GM11168 (cell line): ENCODE measurements around the gene ZC3H15.

Source experiments
- in situ Hi-C: fragments of 300-500 bp; cut with MboI; formaldehyde crosslinking; loops from one replicate; pipeline ENCODE4 v1.12.0; 2022; ENCODE audit warnings: low sequenced_read_pairs; ENCODE audit not compliant: unreplicated experiment

ZC3H15 gene

DNA sequence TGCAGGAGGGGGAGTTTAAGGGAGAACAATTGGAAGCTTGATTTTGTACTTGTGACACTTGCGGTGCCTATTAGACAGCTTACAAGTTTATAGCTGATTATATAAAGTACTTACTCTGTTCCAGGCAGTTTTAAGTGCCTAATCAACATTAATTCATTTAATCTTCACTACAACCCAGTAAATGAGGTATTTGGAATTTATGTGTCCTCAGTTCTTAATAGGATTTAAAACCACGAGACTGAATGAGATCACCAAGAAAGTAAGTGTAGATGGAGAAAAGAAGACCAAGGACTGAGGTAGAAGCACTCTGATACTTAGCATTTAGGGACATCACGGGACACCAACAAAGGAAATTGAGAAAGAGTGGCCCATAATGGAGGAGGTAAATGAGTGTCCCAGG is 49.8 kb downstream of the ZC3H15 start:
- in situ Hi-C loops = no loop called here

GRCh38 chr2:186537019-186537418 is 51.0 kb downstream of the ZC3H15 start:
- in situ Hi-C loops = no loop called here

DNA sequence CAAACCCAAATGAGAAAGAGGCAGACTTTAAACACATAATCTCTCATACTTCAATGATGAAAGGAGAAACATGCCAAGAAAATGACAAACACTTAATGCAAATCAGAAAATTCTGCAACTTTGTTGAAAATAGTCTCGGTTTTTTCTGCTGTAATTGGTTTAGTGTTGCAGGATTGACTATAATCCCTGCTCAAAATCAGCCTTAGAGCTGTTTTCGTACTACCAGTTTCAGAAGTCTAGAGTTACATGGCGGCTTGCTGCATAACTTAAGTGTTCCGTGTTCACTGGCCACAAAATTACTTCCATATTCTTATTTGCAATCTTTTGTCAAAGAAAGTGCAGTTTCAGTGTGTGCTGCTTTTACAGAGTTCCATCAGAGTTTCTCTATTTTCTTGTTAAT is 54.9 kb downstream of the ZC3H15 start:
- in situ Hi-C loops = no loop called here

DNA sequence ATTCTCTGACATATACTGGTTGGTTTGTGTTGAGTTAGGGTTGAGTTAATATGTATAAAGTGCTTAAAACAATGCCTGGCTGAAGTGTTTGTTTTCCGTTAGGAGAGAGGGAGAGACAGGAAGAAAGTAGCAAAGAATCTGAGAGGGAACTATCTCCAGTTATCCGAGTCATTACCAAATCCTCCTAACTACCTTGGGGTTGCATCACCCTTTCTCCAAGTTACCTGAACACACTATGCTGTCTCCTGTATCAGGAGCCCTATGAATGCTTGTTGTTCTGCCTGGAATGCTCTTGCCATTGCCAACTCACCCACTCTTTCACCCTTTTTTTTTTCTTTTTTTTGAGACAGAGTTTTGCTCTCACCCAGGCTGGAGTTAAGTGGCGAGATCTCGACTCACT is 55.9 kb downstream of the ZC3H15 start:
- in situ Hi-C loops = no loop called here

GRCh38 chr2:186543561-186544131 is 57.6 kb downstream of the ZC3H15 start:
- in situ Hi-C loops = no loop called here

DNA sequence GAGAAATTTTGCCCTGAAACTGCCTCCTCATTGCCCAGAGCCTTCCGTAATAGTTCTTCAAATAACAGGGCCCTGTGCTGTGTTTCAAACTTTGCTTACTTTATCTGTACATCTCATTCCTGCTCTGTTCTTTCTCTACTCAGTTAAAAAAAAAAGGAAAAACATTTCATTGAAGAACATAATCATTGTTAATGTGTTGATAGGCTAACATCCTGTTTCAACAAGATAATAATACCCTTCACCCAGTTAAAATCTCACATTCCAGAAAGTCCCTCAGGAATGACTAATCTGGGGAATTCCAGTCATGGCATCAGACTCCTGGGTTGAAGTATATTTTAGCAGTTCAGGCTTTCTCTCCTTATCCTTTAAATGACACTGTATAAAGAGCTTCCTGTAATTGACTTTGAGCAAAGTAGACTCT is 58.2 kb downstream of the ZC3H15 start:
- in situ Hi-C loops = no loop called here

DNA sequence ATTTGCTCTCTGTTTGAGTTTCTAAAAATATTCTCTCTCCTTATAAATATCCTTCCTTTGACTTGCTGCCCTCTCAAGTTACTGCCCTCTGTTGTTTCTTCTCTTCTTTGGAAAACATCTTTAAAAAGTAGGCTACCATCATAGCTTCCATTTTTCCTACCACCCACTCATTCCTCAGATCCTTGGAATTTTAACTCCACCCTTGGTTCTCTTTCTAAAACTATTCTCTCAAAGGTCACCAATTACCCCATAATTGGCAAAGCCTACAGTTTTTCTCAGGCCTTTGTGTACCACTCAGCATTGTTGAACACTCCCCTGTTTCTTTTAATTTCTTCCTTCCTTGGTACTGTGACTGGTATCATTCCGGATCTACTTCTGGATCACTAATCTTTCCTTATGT is 60.8 kb downstream of the ZC3H15 start:
- in situ Hi-C loops = no loop called here

GRCh38 chr2:186551323-186552050 is 65.4 kb downstream of the ZC3H15 start:
- in situ Hi-C loops = no loop called here

DNA sequence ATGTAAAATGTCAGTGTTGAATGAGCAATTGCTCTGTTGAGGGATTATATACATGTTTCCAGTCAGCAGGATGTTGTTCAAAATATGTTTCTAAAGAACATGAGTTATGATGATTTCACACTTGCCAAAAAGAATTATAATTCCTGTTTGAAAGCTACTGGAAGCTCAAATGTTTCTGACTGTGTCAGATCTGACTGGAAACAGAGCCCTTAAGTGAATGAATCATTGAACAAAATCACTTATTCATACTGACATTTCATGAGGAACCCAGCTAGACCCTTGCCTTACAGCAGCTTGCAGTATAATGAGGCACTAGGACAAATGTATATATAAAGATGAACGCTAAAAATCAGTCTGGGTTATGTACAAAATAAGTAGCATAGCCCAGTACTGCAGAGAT is 68.4 kb downstream of the ZC3H15 start:
- in situ Hi-C loops = no loop called here

DNA sequence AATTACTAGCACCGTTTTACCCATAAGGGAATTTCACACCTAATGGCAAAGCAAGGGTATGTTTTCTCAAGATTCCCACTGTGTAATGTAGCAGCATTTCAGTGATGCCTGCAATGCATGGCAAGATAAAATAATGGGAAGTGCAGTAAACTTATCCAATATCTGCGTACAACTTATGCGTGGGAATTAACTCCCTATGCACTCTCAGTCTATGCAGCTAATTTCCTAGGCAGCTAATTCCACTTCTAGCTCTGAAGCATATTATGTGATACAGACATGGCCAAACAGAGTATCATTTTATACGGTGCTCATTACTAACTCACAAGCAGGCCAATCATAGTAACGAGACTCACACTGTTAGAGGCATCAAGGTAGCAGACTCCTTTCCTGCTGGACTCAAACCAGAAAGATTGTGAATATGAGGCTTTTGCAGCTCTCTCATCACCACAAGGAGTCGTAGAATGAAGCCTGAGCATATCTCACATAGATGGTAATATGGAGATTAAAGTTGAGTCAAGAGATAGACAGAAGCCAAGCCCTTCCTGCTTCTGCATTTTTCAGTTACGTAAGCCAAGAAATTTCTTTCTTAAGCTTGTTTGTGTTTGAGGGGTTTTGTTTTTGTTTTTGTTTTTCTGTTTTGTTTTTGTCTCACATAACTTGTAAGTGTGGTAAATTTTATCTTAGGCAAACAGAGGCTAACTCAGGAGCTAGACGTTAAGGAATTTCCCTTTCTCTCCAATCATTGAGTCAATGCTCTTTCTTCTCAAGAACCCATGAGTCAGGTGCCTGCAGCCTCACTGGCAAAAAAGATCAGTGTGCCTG is 69.0 kb downstream of the ZC3H15 start:
- in situ Hi-C loops = no loop called here

DNA sequence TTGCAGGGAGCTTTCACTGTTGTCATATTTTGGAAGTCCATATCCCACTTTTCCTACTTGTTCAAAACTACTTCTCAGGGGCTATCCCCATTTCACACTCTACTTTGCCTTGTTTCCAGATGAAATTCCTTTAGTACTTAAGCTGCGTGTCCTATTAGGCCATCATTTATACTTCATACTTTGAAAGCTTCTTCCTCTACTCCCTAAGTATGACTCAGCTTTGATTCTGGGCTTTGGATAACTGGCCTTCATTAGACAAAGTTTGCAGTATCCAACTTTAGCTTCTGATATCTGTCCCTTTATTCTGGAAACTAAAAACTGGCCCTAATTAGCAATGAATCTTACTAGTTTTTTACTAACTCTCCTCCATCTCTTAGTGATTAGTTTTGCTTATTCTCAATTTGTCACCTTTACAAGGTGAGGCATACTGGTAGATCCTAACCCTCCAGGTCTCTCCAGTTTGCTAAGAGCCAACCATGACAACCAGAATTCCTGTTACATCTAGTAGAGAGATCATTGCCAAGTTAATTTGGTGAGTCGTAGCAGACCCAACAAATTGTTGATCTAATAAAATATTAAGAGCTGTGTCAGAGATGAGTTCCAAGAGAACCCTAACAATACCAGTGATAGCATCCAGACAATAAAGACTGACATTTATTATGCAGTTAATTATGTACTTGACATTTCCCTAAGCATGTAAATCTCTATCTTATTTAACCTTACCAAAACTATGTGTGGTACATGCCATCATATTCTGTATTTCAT is 72.6 kb downstream of the ZC3H15 start:
- in situ Hi-C loops = no loop called here
